ENCODE data around the gene PARD3B. TPM values are rescaled to one million over a fixed set of nuclear protein-coding genes. Genes with fewer than 3 reads are reported as not detected.

PARD3B gene
- total RNA-seq, 1 experiment from 2014 or later: 3.6 TPM

DNA sequence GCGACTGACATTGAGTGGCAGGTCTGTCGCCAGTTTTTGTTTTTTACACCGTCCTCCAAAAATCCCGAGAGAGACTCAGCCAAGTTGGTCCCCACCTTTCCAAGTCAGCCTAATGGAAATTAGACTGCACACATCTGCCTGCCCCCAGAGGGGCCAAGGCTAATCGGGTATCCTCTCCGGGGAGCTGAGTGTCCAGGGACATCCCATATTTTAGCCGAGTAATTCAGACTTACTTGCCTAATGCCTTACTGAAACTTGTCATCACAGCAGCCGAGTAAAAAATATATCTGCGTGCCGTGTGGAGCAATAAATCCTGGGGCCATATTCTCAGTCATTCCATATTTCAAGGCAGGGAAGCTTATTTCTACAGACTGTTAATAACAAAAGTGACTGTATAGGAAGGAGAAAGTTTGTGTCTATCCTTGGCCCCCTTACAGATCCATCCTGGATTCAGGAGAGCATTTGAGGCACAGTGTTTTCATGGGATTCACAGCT is 1098.2 kb downstream of the PARD3B start:
- Histone ChIP-seq H3K27ac (ENCODE audit: low read length) (no peak overlapping the region), H3K4me1 (ENCODE audit: control insufficient read depth, insufficient read depth, low read length) (no peaks in the 10 kb centered on the region), H3K36me3 (ENCODE audit: control insufficient read depth, insufficient read depth, low read length) (no peaks in the 10 kb centered on the region), H3K27me3 (ENCODE audit: control insufficient read depth, insufficient read depth, low read length) (0 out of 2 replicates have a peak, but pooled peaks cover 4% of the 10 kb centered on the region), H3K9me3 (ENCODE audit: control insufficient read depth, insufficient read depth, low read depth, low read length) (no peaks in the 10 kb centered on the region), H3K4me3 (ENCODE audit: low read depth in 2 of 2, low read length in 2 of 2) (no peak overlapping the region)
- DNase-seq (ENCODE audit: low read depth, low spot score) (no peak), ATAC-seq (no peak)
- in situ Hi-C loops (cut with HindIII; ENCODE audit: low pct_unique_long_range_greater_than_20kb, low sequenced_read_pairs): no loop called here
- ChIA-PET CTCF (no interaction called here), POLR2A (no interaction called here)
- no peak for TF ChIP-seq SIN3A (IDR thresholded peaks at IDR 0.05; ENCODE audit: borderline replicate concordance, insufficient read depth, low read depth, low read length)
- TF ChIP-seq TCF7L2 (IDR thresholded peaks at IDR 0.05; ENCODE audit: low read depth, low read length): no peak
- no peak for TF ChIP-seq POLR2AphosphoS5 (IDR thresholded peaks at IDR 0.05; ENCODE audit: low read depth, low read length)
- TF ChIP-seq, protein P1, sequence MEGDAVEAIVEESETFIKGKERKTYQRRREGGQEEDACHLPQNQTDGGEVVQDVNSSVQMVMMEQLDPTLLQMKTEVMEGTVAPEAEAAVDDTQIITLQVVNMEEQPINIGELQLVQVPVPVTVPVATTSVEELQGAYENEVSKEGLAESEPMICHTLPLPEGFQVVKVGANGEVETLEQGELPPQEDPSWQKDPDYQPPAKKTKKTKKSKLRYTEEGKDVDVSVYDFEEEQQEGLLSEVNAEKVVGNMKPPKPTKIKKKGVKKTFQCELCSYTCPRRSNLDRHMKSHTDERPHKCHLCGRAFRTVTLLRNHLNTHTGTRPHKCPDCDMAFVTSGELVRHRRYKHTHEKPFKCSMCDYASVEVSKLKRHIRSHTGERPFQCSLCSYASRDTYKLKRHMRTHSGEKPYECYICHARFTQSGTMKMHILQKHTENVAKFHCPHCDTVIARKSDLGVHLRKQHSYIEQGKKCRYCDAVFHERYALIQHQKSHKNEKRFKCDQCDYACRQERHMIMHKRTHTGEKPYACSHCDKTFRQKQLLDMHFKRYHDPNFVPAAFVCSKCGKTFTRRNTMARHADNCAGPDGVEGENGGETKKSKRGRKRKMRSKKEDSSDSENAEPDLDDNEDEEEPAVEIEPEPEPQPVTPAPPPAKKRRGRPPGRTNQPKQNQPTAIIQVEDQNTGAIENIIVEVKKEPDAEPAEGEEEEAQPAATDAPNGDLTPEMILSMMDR (IDR thresholded peaks at IDR 0.05): no peak
- TF ChIP-seq, protein P2, sequence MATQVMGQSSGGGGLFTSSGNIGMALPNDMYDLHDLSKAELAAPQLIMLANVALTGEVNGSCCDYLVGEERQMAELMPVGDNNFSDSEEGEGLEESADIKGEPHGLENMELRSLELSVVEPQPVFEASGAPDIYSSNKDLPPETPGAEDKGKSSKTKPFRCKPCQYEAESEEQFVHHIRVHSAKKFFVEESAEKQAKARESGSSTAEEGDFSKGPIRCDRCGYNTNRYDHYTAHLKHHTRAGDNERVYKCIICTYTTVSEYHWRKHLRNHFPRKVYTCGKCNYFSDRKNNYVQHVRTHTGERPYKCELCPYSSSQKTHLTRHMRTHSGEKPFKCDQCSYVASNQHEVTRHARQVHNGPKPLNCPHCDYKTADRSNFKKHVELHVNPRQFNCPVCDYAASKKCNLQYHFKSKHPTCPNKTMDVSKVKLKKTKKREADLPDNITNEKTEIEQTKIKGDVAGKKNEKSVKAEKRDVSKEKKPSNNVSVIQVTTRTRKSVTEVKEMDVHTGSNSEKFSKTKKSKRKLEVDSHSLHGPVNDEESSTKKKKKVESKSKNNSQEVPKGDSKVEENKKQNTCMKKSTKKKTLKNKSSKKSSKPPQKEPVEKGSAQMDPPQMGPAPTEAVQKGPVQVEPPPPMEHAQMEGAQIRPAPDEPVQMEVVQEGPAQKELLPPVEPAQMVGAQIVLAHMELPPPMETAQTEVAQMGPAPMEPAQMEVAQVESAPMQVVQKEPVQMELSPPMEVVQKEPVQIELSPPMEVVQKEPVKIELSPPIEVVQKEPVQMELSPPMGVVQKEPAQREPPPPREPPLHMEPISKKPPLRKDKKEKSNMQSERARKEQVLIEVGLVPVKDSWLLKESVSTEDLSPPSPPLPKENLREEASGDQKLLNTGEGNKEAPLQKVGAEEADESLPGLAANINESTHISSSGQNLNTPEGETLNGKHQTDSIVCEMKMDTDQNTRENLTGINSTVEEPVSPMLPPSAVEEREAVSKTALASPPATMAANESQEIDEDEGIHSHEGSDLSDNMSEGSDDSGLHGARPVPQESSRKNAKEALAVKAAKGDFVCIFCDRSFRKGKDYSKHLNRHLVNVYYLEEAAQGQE (IDR thresholded peaks at IDR 0.05; ENCODE audit: insufficient read depth in 1 of 2, low read depth in 2 of 2, low read length in 1 of 2): no peak
- BruUV-seq (replicated peaks): no TSS peak
- intact Hi-C loops (cut with micrococcal nuclease; ENCODE audit: unreplicated experiment): no loop called here

DNA sequence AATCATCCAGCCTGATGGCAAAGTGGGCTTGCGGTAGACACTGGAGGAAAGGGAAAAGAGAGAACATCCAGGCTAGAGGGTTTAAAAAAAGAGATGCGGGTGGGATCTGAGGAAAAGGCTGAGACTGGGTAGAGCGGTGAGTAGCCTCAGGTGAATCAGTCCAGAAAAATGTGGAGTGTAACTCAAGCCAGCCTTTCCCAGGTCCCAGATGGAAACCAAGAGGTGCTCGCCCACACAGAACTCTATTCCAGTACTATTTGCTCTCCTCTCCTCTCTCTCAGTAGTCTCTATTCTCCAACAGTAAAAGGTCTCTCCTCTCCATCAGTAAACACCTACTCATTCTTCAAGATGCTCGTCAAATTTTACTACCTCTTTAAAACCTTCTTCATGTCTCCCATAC is 1098.7 kb downstream of the PARD3B start:
- BruUV-seq (replicated peaks): no TSS peak
- no peak for ATAC-seq
- in situ Hi-C loops (cut with HindIII; ENCODE audit: low pct_unique_long_range_greater_than_20kb, low sequenced_read_pairs): no loop called here

More for the DNA sequence above, 1098.7 kb downstream of the PARD3B start:
- no peak overlapping the region for H3K27ac ChIP-seq (ENCODE audit: low read length)
- intact Hi-C loops (cut with micrococcal nuclease; ENCODE audit: unreplicated experiment): no loop called here
- no peaks in the 10 kb centered on the region for H3K9me3 ChIP-seq (ENCODE audit: control insufficient read depth, insufficient read depth, low read depth, low read length)
- TF ChIP-seq TCF7L2 (IDR thresholded peaks at IDR 0.05; ENCODE audit: low read depth, low read length) (no peak), SIN3A (IDR thresholded peaks at IDR 0.05; ENCODE audit: borderline replicate concordance, insufficient read depth, low read depth, low read length) (no peak), POLR2AphosphoS5 (IDR thresholded peaks at IDR 0.05; ENCODE audit: low read depth, low read length) (no peak)
- TF ChIP-seq, protein P2 (IDR thresholded peaks at IDR 0.05; ENCODE audit: insufficient read depth in 1 of 2, low read depth in 2 of 2, low read length in 1 of 2): no peak
- TF ChIP-seq, protein P1 (IDR thresholded peaks at IDR 0.05): no peak
- ChIA-PET CTCF (no interaction called here), POLR2A (no interaction called here)
- H3K4me3 ChIP-seq (ENCODE audit: low read depth in 2 of 2, low read length in 2 of 2): no peak overlapping the region
- H3K27me3 ChIP-seq (ENCODE audit: control insufficient read depth, insufficient read depth, low read length): 0 out of 2 replicates have a peak, but pooled peaks cover 4% of the 10 kb centered on the region
- no peaks in the 10 kb centered on the region for H3K4me1 ChIP-seq (ENCODE audit: control insufficient read depth, insufficient read depth, low read length)
- no peaks in the 10 kb centered on the region for H3K36me3 ChIP-seq (ENCODE audit: control insufficient read depth, insufficient read depth, low read length)
- no peak for DNase-seq (ENCODE audit: low read depth, low spot score)

Measured in Panc1 (cell line).